ENCODE measurements around the gene DNAH2.
"Not testable (repeated sequence)": the region's sequence is repeated elsewhere in the genome, so short reads cannot be mapped to it uniquely, and the experiment has no call there.

Gene DNAH2

DNA sequence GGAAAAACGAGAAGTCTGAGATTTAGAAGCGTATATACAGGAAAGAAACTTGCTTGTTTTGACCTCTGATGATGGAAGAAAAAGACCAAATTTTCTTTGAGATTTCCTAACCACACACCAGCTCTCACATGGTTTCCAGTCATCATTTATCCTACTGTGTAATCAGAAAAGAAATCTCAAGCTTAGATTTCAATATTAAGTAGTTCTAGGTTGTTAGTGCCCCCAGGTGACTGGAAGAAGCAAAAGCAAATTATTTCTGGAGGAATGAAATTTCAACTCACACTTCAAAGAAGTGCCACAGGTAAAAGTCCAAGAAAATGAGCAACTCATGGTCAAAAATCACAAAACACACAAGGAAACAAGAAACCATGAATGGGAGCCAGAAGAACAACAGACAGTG, 64.7 kb downstream of the DNAH2 start:
- DNase-seq, result no peak

DNA sequence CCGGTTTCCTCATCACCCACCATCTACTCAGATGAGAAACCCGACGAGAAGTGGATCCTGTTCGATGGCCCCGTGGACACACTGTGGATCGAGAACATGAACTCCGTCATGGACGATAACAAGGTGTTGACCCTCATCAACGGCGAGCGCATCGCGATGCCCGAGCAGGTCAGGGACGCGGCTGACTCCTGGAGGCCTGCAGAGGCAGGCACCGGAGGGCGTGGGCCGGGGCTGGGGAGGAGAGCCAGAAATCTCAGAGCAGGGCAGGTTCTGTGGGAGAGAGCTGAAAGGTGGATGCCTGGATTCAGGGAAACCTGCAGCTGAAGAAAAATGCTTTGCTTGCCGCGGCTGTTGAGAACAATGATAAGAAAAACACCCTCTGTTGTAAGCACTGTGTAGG, 69.3 kb downstream of the DNAH2 start:
- no peak for DNase-seq

DNA sequence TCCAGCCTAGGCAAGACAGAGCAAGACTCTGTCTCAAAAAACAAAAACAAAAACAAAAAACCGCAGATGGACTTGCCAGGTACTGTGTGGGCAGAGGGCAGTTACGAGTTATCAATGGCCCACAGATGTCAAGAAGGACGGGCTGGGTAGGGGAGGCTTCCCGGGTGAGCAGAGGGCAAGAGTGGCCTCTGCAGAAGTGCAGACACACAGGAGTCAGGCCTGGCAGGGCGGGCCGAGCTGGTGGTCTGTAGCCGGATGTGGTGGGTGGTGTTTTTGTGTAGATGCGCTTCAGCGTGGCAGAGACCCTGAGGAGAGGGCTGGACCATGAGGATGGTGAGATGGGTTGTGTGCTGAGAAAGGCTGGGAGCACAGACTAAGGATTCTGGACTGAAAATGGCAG, 71.6 kb downstream of the DNAH2 start:
- no peak for DNase-seq

DNA sequence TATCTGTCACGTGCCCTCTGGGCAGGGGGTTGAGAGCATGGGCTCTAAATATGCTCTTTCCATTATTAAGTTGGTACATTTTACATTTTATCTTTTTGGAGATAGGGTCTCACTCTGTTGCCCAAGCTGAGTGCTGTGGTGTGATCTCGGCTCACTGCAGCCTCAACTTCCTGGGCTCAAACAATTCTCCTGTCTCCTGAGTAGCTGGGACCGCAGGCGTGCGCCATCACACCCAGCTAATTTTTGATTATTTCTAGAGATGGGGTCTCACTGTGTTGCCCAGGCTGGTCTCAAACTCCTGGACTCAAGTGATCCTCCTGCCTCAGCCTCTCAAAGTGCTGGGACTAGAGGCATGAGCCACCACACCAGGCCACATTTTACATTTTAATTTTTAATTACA, 72.6 kb downstream of the DNAH2 start:
- DNase-seq, result no peak

DNA sequence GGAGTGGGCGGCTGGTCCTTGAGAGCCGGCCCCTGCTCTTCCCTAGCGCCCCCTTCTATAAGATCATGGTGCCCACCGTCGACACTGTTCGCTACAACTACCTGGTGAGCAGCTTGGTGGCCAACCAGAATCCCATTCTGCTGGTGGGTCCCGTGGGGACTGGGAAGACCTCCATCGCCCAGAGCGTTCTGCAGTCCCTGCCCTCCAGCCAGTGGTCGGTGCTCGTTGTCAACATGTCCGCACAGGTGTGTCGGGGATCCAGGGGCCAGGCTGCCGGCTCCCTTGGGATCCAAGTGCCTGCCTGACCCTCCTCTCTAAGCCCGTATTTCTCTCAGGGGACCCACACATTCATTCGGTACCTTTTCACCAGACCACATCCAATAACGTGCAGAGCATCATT, 75.1 kb downstream of the DNAH2 start:
- DNase-seq, result no peak

DNA sequence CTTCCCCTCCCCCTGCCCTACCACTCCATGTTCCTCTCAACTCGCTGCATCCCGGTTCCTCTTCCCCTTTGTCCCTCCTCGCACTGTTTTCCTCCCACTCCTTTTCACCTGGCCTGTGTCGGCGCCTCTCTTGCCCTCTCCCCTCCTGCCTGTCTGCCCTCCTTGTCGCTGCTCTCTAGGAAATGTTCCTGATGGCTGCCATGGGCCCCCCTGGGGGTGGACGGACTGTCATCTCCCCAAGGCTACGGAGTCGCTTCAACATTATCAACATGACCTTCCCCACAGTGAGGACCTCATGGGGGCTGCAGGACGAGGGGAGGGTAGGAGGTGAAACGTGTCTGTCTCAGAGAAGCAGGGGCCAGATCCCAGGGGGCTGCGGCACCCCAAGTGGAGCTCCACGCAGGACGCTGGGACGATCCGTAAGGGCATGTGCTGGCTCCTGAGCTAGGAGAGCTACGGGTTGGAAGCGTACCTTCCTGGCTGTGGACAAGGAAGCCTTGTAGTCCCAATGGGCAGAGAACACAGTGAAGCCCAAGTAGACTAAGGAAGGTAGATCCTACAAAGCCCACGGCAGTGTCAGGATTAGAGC, 76.6 kb downstream of the DNAH2 start:
- DNase-seq, result no peak

DNA sequence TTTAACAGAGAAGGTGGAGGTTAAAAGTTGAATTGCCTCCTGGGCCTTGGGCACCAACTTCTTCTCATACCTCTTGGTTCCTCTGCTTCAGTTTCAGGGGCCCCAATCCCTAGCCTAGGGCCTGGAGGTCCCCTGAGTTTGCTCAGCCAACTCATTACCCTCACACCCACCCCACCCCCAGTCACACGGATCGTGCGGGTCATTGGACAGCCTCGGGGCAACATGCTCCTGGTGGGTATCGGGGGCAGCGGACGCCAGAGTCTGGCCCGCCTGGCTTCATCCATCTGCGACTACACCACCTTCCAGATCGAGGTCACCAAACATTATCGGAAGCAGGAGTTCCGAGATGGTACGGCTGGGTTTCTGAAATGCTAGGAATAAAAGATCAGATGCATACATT, 80.4 kb downstream of the DNAH2 start:
- no peak for DNase-seq

DNA sequence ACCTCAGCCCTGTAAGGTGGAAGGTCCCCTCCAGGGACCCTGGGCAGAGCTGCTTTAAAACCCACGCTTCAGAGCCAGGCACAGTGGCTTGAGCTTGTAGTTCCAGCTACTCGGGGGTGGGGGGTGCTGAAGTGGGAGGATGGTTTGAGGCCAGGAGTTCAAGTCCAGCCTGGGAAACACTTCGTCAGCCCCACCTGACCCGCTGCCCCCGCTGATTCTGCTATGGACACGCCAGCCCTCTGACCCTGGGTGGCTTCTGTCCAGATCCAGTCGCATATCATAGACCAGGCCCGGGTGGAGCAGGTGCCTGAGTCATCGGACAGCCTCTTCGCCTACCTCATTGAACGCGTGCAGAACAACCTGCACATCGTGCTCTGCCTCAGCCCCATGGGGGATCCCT, 81.3 kb downstream of the DNAH2 start:
- no peak for DNase-seq

DNA sequence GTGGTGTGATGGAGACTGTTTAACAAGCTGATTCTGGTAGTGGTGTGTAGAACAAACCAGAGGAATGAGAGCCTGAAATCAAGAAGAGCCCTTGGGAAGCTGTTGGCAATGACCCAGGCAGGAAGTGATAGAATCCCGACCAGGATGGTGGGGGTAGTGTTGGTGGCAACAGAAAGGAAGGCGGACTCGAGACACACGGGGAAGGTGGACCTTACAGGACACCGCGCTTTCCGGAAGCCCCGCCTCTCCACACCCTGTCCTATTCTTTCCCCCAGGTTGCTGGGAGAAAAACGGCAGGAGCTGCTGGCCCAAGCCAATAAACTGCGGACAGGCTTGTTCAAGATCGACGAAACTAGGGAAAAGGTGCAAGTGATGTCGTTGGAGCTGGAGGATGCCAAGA, 86.4 kb downstream of the DNAH2 start:
- no peak for DNase-seq

DNA sequence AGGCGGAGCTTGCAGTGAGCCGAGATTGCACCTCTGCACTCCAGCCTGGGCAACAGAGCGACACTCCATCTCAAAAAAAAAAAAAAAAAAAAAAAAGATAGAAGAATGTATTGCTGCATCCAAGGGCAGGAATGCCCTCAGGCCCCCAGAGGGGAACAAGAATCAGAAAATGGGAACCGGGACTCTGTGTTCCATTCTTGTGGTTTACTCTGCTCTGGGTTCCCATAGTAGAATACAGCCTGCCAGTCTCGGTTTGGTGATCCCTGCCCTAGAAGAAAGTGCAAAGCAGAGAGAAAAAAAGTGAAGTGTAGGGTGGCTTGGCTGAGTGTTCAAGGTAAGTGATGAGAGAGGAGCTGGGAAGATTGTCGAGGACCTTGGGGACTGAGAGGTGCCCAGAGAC, 89.0 kb downstream of the DNAH2 start:
- DNase-seq, result no peak

DNA sequence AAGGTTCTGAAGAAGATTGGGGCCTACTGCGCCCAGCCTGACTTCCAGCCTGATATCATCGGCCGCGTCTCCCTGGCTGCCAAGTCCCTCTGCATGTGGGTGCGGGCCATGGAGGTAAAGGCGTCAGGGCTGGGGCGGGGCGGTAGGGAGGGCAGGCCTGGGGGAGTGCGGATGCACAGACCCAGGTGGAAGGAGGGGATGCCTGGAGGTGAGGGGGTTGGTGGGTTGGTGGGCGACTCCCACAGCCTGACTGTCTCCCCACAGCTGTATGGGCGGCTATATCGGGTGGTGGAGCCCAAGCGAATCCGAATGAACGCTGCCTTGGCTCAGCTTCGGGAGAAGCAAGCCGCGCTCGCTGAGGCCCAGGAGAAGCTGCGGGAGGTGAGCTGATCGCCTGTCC, 89.7 kb downstream of the DNAH2 start:
- DNase-seq, result no peak

DNA sequence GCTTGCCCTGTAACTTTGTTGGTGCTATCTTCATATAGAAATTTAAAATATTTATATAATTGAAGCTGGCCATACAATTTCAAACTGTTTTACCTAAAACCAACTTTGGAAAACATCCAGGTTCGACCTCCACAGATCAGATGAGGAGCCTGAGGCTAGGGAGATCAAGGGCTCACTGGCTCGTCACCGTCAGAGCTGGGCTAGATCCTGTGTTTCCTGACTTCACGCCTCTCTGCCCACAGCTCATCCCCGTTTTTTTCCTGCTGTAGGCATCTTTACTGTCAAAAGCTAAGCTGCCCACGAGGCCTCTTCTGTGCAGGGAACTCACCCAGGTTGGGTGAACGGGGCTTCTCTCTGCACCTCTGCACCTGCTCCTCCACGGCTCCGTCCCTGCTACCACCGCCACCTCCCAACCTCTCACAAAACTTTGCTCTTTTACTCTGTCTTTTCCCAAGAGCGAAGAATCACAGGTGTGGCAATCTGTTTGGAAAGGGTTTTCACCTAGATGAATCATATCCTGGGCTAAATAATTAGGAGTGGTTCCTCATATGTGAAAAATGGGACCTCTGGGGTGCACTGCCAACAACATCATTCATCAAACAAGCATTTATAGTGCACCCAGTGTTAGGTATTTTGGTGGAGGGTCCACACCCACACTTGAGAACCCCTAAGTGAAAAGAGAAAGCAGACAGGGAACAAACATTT, 91.7 kb downstream of the DNAH2 start:
- DNase-seq, result no peak

DNA sequence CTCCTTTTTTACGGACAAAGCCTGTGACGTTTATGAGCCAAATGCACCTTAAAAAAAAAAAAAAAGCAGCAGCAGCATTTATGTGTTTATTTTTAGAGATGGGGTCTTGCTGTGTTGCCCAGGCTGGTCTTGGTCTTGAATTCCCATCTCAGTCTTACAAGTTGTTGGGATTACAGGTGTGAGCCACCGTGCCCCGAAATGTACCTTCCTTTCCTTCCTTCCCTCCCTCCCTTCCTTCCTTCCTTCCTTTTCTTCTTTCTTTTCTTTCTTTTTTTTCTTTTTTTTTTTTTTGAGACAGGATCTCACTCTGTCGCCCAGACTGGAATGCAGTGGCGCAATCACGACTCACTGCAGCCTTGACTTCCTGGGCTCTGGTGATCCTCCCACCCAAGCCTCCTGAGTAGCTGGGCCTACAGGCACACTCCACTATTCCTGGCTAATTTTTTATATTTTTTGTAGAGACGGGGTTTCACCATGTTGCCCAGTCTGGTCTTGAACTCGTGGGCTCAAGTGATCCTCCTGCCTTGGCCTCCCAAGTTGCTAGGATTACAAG, 92.3 kb downstream of the DNAH2 start:
- DNase-seq, result not testable (repeated sequence)

DNA sequence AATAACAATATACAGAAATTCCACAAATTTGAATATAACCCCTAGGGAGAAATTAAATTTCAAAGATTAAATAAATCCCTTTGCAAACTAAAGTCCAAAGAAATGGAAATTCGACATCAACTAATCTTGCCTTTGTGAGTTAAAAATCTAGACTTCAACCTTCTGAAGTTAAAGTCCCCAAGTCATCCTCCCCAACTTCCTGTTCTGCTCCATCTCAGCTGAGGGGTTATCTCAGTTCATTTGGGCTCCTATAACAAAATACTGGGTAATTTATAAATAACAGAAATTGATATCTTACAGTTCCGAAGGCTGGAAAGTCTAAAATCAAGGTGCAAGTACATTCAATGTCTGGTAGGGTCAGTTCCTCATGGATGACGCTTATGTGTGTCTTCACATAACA, 93.7 kb downstream of the DNAH2 start:
- DNase-seq, result no peak

DNA sequence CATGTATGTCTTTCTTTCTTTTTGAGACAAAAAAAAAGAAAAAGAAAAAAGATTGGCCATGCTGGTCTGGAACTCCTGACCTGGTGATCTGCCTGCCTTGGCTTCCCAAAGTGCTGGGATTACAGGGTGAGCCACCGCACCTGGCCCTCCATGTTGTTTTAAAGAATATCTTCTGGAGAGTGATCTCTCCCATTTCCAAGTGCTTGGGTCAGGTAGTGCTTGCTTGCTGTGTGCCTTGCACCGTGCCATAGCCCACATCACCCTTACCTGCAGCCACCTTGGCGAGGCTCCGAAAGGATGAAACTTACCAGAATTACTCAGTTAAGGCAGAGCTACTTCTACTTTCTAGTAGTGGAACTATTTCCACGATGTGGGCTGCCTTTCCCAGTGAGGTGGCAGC, 97.4 kb downstream of the DNAH2 start:
- DNase-seq, result no peak

DNA sequence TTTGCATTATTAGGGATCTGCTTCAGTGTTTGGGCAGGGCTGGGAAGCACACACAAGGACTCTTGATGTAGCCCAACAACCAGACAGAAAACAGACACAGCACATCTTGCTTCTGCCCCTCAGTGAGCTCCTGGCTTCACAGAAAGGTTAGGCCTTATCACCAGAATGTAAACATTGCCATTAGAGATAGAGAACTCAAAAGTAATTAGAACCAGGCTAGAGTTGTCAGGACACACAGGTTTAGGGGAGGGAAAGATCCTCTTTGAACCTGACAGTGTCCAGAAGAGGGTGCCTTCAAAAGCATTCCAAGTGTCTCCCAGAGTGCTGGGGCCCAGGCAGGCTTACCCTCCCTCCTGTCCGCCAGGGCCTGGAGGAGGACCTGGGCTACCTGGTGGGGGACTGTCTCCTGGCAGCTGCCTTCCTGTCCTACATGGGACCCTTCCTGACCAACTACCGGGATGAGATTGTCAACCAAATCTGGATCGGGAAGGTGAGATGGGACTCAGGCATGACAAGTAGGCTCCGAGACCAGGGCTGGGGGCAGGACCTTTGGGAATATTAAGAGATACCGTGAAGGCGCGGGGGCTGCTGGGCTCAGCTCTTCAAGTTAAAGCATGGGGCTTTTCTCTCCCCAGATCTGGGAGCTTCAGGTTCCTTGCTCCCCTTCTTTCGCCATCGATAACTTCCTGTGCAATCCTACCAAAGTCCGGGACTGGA, 99.5 kb downstream of the DNAH2 start:
- DNase-seq, result no peak

DNA sequence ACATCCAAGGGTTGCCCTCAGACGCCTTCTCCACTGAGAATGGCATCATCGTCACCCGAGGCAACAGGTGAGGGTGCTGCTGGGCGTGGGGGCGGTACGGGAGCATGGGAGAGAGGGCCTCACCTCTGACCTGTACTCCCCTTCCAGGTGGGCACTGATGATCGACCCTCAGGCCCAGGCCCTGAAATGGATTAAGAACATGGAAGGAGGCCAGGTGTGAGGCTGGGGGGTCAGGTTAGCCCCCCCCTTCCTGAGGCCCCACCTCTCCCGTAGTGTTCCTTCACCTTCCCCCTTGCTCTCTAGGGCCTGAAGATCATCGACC, 100.1 kb downstream of the DNAH2 start:
- DNase-seq, result no peak

DNA sequence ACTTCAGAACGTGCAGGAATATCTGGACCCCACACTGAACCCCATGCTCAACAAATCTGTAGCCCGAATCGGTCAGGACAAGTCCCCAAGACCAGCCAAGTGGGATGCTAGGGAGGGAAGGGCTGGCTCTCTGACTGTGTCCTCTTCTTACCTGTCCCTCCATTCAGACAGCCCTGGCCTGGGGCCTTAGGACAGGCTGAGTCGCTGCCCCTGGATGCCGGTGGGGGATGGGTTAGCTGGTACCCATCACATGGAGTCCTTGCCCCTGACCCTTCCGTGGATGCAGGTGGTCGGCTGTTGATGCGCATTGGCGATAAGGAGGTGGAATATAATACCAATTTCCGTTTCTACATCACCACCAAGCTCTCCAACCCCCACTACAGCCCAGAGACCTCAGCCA, 100.5 kb downstream of the DNAH2 start:
- DNase-seq, result no peak

DNA sequence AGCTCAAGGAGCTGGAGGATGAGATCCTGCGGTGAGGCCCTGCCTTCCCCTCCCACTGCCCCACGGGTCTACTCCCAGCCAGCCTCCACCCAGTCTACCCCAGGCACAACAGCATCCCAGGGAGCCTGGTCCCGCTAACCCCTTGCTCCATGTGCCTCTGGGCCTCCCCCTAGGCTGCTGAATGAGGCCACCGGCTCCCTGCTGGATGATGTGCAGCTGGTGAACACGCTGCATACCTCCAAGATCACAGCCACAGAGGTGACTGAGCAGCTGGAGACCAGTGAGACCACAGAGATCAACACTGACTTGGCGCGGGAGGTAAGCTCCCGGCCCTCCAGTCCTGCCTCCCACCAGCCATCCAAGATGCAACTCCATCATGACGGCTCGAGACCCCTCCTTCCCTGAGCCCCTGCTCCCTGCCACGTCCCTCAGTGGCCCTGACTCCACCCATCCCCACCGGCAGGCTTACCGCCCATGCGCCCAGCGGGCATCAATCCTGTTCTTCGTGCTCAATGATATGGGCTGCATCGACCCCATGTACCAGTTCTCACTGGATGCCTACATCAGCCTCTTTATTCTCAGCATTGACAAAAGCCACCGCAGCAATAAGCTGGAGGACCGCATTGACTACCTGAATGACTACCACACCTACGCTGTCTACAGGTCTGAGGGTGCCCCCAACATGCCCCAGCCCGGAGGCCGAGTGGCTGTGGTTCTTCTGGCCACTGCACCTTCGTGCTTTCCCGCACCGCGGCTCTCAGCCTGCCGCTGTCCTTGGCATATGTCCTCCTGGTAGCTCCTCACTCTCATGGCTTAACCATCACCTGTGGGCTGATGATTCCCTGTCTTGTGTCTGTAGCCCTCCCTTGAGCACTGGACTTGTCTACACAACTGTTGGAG, 101.5 kb downstream of the DNAH2 start:
- DNase-seq, result no peak

DNA sequence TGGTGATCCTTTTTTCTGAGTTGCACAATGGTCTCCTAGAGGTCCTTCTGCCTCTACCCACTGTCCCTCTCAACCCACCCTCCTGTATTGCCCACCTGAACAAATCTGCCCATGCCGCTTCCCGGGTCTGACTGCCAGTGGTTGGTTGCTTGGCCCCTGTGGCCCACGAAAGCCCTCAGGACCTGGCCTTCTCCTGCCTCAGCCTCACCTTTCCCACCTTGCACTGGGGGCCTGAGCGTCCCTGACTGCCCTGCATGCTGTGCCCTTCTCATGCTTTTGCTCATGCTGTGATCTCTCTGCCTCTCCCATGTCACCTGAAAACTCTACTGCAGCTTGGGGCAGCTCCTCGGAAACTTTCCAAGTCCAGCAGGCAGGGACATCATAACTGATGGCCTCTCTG, 102.7 kb downstream of the DNAH2 start:
- DNase-seq, result no peak

DNA sequence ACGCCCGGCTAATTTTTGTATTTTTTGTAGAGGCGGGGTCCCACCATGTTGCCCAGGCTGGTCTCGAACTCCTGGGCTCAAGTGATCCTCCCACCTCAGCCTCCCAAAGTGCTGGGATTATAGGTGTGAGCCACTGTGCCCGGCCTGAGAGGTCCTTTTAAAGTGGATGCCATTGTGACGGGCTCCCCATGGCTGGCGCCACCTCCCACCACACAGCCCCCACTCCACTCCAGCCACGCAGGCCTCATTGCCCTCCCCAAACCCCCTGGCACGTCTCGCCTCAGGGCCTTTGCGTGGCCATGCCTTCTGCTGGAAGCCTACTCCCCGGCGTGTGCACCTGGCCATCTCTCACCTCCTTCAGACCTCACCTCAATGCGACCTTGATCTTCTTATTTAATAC, 104.6 kb downstream of the DNAH2 start:
- no peak for DNase-seq

DNA sequence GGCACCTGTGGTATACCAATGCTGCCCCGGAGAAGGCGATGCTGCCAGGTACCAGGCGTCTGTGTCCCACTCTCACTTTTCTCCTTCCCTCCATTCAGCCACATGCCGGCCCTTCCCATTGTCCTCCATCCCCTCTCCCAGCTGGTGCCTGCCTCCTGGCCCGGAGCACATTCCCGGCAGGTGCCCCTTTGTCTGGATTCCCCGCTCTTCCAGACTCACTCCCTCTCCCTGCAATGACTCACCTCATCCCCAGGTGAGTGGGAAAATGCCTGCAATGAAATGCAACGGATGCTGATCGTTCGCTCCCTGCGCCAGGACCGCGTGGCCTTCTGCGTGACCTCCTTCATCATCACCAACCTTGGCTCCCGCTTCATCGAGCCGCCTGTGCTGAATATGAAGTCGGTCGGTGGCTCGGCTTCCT, 106.0 kb downstream of the DNAH2 start:
- no peak for DNase-seq

Data from CD4-positive, alpha-beta T cell treated with Interleukin-17A for 1 hour (primary cell).